ENCODE measurements around the gene LOX.

- TF ChIP-seq POLR2AphosphoS5 (IDR thresholded peaks at IDR 0.05; ENCODE audit: insufficient read depth in 1 of 2, low read depth in 1 of 2) = no peak
- no peak for TF ChIP-seq CTCF (IDR thresholded peaks at IDR 0.05)
These were observed 17.1 kb upstream of the LOX start for GRCh38 chr5:122095158-122095557.

Data from vagina (tissue), 2 donors.